Stimulated activated CD4-positive, alpha-beta T cell treated with anti-CD3 and anti-CD28 coated beads, Interleukin-15, amount 100 ng/mL, for 24 hours (primary cell): ENCODE data around the gene DGKI.
"Not testable (repeated sequence)": the region's sequence is repeated elsewhere in the genome, so short reads cannot be mapped to it uniquely, and the experiment has no call there.

Source experiments
- DNase-seq: peaks from one replicate; pipeline ENCODE4 v3.0.0-alpha.2; 2020

DGKI gene

GRCh38 chr7:137448572-137448971, 398.2 kb downstream of the DGKI start:
- not testable (repeated sequence) for DNase-seq

DNA sequence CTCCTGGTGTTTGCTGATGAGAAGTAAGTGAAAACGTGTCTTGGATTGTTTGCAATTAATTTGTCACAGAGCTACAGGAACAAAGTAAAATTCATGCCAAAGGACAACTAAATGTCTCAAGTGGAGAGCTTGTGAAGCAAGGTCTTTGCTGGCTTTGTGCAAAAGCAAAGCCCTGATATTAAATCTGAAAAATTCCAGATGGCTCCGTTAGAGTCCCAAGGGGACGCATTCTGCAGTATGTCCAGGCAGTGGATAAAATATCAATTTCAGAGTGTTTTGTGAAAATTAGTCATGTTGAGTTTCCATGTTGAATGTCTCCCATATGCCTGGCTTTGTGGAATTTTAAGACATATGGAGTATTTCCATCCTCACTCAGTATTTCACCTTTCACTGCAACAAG, 400.7 kb downstream of the DGKI start:
- DNase-seq = no peak

DNA sequence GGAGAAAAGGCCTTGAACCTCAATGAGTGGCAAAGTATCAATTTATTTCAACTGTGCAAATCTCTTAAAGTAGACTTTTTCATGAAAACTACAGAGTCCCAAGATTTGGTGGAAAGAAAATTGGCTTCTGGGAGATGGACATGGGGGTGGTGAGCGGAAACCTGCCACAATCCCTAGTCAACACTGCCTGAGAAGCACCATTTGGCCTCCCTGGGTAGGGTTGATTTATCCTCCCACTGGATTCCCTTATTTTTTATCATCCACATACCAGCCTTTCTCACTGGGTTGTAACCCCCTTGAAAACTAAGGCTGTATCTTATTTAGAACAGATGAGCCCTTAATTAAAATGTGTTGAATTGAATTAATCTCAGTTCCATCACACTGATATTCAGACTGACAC, 401.5 kb downstream of the DGKI start:
- DNase-seq = no peak

DNA sequence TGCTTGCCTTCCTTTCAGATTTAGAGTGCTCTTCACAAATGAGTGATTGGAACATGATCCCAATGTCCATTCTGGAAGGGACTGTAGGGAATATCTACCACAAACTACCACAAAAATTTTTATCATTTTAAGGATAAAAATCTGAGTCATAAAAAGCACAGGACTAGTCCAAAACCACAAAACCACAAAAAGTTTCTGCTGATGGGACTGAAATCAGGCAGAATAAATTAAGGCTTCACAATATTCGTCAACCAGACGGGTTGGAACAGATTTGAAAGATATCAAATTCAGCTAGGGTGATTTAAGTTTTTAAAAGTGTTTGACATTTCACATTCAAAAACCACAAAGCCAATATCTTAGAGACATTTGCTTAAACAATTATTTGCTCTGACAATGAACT, 403.2 kb downstream of the DGKI start:
- DNase-seq = no peak

GRCh38 chr7:137441451-137441850, 405.3 kb downstream of the DGKI start:
- DNase-seq = no peak

- DNase-seq = no peak
Observed at GRCh38 chr7:137439829-137440825, 406.6 kb downstream of the DGKI start.

DNA sequence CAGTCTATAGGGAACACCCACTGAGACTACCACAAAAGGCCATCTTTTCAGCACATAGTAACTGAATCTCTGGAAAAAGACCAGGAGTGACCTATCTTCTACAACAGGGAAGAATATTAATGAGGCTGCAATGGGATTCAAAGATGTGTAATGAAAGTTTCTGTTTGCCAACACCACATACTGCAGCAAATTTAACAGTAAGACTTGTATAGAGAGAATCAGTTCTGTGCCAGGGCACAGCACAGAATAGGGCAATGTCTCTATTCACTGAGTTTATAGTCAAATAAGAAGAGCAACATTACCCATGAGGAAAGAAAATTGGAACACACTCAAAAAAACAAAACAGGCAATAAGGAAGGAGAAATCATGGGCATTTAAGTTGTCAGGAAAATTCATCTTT, 411.8 kb downstream of the DGKI start:
- no peak for DNase-seq

DNA sequence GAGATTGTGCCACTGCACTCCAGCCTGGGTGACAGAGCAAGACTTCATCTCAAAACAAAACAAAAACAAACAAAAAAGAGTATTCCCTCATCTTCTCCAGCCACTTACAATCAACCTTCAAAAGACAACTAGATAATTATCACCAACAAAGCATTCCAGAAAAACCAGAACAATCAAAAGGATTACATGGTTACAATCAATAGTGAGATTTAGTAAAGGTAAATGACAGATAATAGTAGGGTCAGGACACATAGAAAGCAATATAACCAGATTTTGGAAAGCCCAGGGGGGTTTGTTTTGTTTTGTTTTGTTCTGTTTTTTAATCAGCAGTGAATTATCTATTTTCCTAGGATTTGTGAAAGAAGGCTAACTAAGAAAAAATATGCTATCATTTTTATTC, 412.2 kb downstream of the DGKI start:
- no peak for DNase-seq

GRCh38 chr7:137423321-137423720, 423.5 kb downstream of the DGKI start:
- no peak for DNase-seq

DNA sequence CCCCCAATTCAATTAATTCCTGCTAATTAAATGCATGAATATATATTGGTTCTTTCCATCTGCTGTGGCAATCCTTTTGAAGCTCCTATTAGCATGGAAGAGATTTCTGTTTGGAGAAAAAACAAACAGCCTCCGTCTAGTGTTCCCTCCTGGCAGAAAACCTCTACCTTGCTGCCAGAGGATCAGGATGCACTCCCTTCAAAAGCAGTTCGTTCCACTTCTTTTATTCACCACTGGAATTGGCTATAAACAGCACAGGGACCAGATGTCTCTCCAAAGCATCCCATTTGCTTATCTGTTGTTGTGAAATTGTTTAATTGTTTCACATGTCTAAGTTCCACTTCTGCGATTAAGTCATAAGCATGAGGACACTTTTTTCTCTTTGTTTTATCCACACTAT, 425.4 kb downstream of the DGKI start:
- no peak for DNase-seq

DNA sequence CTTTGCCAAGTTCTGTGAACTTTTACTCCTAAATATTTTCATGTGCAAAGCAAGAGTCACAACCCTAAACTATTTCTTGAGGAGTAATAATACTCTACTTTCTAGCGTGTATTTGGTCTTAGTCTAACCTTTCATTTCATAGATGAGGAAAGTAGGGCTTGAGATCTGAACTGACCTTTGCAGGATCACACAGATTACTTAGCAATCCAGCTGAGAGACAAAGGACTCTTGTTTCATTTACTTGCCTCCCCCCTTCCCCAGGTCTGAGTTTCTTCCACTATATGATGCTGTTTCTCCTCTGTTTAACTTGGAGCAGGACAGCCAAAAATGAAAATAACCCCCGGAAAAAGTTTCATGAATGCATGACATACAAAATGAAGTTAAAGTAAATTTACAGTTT, 427.9 kb downstream of the DGKI start:
- no peak for DNase-seq

GRCh38 chr7:137417464-137417863, 429.3 kb downstream of the DGKI start:
- DNase-seq = no peak

GRCh38 chr7:137413901-137414300, 432.9 kb downstream of the DGKI start:
- DNase-seq = no peak

DNA sequence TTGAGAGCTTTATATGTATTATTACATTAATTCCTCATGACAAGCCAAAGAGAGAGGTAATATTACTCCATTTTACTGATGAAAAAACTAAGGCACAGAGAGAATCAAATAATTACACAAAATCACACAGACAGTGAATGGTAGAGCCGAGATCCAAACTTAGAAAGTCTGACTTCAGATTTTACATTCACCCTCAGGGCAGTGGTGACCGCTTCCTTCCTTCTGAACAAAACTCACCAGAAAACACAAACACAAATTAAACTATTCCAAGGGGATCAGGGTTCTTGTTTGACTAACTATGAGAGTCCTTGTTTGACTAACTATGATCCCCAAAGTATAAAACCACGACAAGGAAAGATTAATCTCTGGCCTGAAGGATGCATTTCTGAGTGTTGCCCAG, 435.3 kb downstream of the DGKI start:
- DNase-seq = no peak

- DNase-seq = no peak
Observed at GRCh38 chr7:137408126-137408525, 438.6 kb downstream of the DGKI start.

- DNase-seq = no peak
Observed at GRCh38 chr7:137407078-137407477, 439.7 kb downstream of the DGKI start.

DNA sequence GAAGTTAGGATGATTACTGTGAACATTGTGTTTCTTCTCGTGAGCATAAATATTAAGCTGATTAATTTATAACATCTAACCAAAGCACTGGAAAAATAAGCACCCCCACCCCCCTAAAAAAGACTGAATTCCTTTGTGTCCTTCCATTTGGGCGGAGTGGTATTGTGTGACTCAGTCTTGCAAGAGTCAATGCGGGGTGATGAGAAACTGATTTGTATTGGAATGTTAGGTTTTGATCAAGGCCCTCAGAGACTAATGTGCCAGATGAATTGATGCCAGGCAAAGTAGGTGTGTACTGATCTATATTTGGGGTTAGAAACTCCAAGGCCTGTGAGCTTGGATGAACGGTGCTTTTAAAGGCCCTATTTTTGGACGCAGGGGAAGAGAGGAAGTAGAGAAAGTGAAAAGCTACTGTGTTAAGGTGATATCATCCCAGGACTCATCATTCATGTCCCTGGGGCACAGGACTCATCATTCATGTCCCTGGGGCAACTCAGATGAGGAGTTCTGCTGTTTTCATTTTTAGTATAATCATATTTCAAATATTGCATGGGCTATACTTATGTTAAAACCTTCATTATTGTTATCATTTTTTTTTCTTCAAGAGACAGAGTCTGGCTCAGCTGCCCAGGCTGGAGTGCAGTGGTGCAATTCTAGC, 442.0 kb downstream of the DGKI start:
- DNase-seq = no peak

GRCh38 chr7:137403353-137403695, 443.4 kb downstream of the DGKI start:
- DNase-seq = no peak

DNA sequence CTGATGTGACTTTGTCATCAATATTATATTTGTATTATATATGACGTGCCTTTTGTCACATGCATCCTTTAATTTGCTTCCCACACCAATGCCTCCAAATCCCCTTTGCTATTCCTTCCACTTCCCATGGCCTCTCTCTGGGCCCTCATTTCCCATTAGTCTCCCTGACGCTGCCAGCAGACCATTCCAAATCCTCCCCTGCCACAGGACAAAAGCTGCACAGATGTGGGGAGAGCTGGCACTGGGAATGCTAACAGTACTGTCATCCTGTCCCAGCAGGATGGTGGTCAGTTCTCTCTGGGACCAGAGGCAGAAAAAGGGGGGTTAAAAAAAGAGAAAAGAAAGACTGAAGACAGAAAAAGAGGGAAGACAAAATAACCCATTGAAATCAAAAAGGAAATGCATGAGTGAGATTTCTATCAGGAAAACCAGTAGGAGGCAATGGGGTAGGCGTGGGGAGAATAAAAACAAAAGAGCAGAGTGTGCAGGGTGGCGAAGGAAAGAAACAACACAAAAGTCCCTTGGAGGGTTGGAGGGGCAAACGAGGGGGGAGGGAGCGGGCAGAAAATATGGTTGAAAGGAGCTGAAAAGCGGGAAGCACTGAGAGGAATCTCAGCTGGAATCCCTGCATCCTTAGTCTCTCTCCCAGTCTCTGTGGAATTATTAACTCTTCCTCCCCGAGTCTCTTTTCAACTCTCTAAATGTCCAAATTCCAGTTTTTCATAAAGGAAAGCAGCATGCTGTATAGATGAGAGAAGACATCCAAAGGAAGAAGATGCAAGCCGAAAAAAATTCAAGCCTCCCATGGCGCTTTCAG, 444.0 kb downstream of the DGKI start:
- DNase-seq = no peak

- DNase-seq = no peak
Observed at GRCh38 chr7:137399827-137400823, 446.6 kb downstream of the DGKI start.

- DNase-seq = no peak
Observed at GRCh38 chr7:137396051-137396450, 450.7 kb downstream of the DGKI start.

DNA sequence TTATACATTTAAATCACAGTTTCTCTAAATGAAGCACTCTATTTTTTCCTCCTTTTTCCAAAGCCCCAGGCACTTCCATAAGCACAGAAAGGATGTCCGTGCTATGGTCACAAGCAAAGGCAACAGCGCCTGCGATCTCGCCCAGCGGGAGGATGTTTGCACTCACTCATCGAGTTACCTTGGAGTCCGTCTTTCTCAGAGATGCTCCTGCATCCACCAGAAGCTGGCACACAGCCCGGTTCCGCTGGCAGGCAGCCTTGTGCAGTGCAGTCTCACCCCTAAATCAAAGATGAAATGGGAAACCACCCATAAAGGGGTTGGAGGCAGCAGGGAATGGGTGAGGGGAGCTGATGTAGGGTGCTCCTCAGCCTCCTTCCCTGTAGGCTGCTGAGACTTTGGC, 451.4 kb downstream of the DGKI start:
- no peak for DNase-seq
